ENCODE results near the gene CLOCK.

CLOCK gene

GRCh38 chr4:55378617-55379467 lies 167.9 kb downstream of the CLOCK start:
- DNase-seq: no peak

All from CD4-positive, alpha-beta T cell treated with Interleukin-17A for 1 hour (primary cell).